K562 (cell line): Measurements from ENCODE around the gene POU2AF3. TPM values are rescaled to one million over a fixed set of nuclear protein-coding genes. Genes with fewer than 3 reads are reported as not detected.

Experiments used
- microRNA-seq: library from miRNA; unstranded; fragments of <30 nt; microRNA quantifications from one replicate; pipeline ENCODE4, GENCODE V29; 2018; ENCODE audit warnings: borderline microRNAs expressed
- polyA plus RNA-seq, 8 experiments: library from polyadenylated mRNA; depleted of rRNA in 4 of 8; stranded (reverse) in 5 of 8; unstranded in 3 of 8; fragments of >200 nt; fragmentation: Nextera tagmentation in 2 of 8; fragmentation: Illumina TruSeq in 1 of 8; extraction: Ambion mirVana in 2 of 8; extraction: Trizol in 1 of 8; gene quantifications; 2 replicates each; pipeline versions ENCODE4 v1.2.1 to v1.2.3, GENCODE V29; 2011 to 2014; ENCODE audit warnings: inconsistent platforms in 1 of 8, missing spikeins in 1 of 8
- small RNA-seq: library from RNA; depleted of rRNA; stranded (forward); fragments of <200 nt; gene quantifications from one replicate; pipeline ENCODE3, GENCODE V24; 2014
- total RNA-seq, 7 experiments: library from RNA; depleted of rRNA in 6 of 7; stranded (reverse); fragments of >200 nt in 6 of 7; fragmentation: Illumina TruSeq in 2 of 7; extraction: Trizol in 2 of 7; gene quantifications; 2 replicates each; pipeline versions ENCODE4 v1.2.1 to v1.2.3, GENCODE V29; 2011 to 2021; ENCODE audit warnings: low replicate concordance in 1 of 7

The POU2AF3 gene
- total and polyA plus RNA-seq, 9 of the 15 experiments (the other 6 are each of a cell fraction or from before 2014, with no cell fraction given) = not detected

Small RNA genes within 50 kb of the gene (microRNA-seq; reads per million reads assigned to microRNA genes)
- gene MIR4491 = not detected

Small RNA genes within 50 kb of the gene (small RNA-seq; reads per million reads assigned to genes)
- gene MIR4491 = not detected

Other genes with a start within 250 kb of the POU2AF3 start
- gene POU2AF2, start 52.8 kb upstream of the POU2AF3 start, total RNA-seq (2014; rRNA removed) = not detected in 2 replicates
- gene POU2AF2, start 52.8 kb upstream of the POU2AF3 start, total RNA-seq (2014; rRNA removed; fragmentation: Illumina TruSeq; extraction: Trizol) = not detected in 2 replicates
- not detected in 2 replicates for gene POU2AF2, start 52.8 kb upstream of the POU2AF3 start, total RNA-seq (2015; rRNA removed; fragmentation: Illumina TruSeq; extraction: Trizol)
- not detected in 2 replicates for gene POU2AF2, start 52.8 kb upstream of the POU2AF3 start, total RNA-seq (2021)
- not detected in 2 replicates for gene POU2AF2, start 52.8 kb upstream of the POU2AF3 start, polyA plus RNA-seq (2011; rRNA removed)
- not detected in 2 replicates for gene POU2AF2, start 52.8 kb upstream of the POU2AF3 start, polyA plus RNA-seq (2014; fragmentation: Illumina TruSeq; extraction: Trizol)
- not detected for gene POU2AF2, start 52.8 kb upstream of the POU2AF3 start, polyA plus RNA-seq (2014; fragmentation: Nextera tagmentation; extraction: Ambion mirVana)
- gene POU2AF2, start 52.8 kb upstream of the POU2AF3 start, polyA plus RNA-seq (2014; rRNA removed) = not detected in 2 replicates
- gene POU2AF1, start 80.7 kb downstream of the POU2AF3 start, total RNA-seq (2014; rRNA removed) = not detected in 2 replicates
- gene POU2AF1, start 80.7 kb downstream of the POU2AF3 start, total RNA-seq (2014; rRNA removed; fragmentation: Illumina TruSeq; extraction: Trizol) = not detected in 2 replicates
- not detected in 2 replicates for gene POU2AF1, start 80.7 kb downstream of the POU2AF3 start, total RNA-seq (2015; rRNA removed; fragmentation: Illumina TruSeq; extraction: Trizol)
- gene POU2AF1, start 80.7 kb downstream of the POU2AF3 start, total RNA-seq (2021) = 0.09 and 0.16 TPM in 2 replicates
- not detected in 2 replicates for gene POU2AF1, start 80.7 kb downstream of the POU2AF3 start, polyA plus RNA-seq (2011; rRNA removed)
- not detected in 2 replicates for gene POU2AF1, start 80.7 kb downstream of the POU2AF3 start, polyA plus RNA-seq (2014; fragmentation: Illumina TruSeq; extraction: Trizol)
- gene POU2AF1, start 80.7 kb downstream of the POU2AF3 start, polyA plus RNA-seq (2014; fragmentation: Nextera tagmentation; extraction: Ambion mirVana) = not detected
- gene POU2AF1, start 80.7 kb downstream of the POU2AF3 start, polyA plus RNA-seq (2014; rRNA removed) = not detected in 2 replicates
- gene BTG4, start 213.8 kb downstream of the POU2AF3 start, total RNA-seq (2014; rRNA removed) = not detected in 2 replicates
- gene BTG4, start 213.8 kb downstream of the POU2AF3 start, total RNA-seq (2014; rRNA removed; fragmentation: Illumina TruSeq; extraction: Trizol) = not detected in 2 replicates
- not detected in 2 replicates for gene BTG4, start 213.8 kb downstream of the POU2AF3 start, total RNA-seq (2015; rRNA removed; fragmentation: Illumina TruSeq; extraction: Trizol)
- not detected in 2 replicates for gene BTG4, start 213.8 kb downstream of the POU2AF3 start, total RNA-seq (2021)
- gene BTG4, start 213.8 kb downstream of the POU2AF3 start, polyA plus RNA-seq (2011; rRNA removed) = not detected in 2 replicates
- not detected in 2 replicates for gene BTG4, start 213.8 kb downstream of the POU2AF3 start, polyA plus RNA-seq (2014; fragmentation: Illumina TruSeq; extraction: Trizol)
- not detected for gene BTG4, start 213.8 kb downstream of the POU2AF3 start, polyA plus RNA-seq (2014; fragmentation: Nextera tagmentation; extraction: Ambion mirVana)
- not detected in 2 replicates for gene BTG4, start 213.8 kb downstream of the POU2AF3 start, polyA plus RNA-seq (2014; rRNA removed)
- gene HOATZ, start 216.2 kb downstream of the POU2AF3 start, total RNA-seq (2014; rRNA removed) = not detected in 2 replicates
- not detected in 2 replicates for gene HOATZ, start 216.2 kb downstream of the POU2AF3 start, total RNA-seq (2014; rRNA removed; fragmentation: Illumina TruSeq; extraction: Trizol)
- not detected in 2 replicates for gene HOATZ, start 216.2 kb downstream of the POU2AF3 start, total RNA-seq (2015; rRNA removed; fragmentation: Illumina TruSeq; extraction: Trizol)
- gene HOATZ, start 216.2 kb downstream of the POU2AF3 start, total RNA-seq (2021) = not detected in 2 replicates
- not detected in 2 replicates for gene HOATZ, start 216.2 kb downstream of the POU2AF3 start, polyA plus RNA-seq (2011; rRNA removed)
- not detected in 2 replicates for gene HOATZ, start 216.2 kb downstream of the POU2AF3 start, polyA plus RNA-seq (2014; fragmentation: Illumina TruSeq; extraction: Trizol)
- gene HOATZ, start 216.2 kb downstream of the POU2AF3 start, polyA plus RNA-seq (2014; fragmentation: Nextera tagmentation; extraction: Ambion mirVana) = not detected
- not detected in 2 replicates for gene HOATZ, start 216.2 kb downstream of the POU2AF3 start, polyA plus RNA-seq (2014; rRNA removed)
- gene LAYN, start 242.2 kb downstream of the POU2AF3 start, total RNA-seq (2014; rRNA removed) = not detected in 2 replicates
- not detected in 2 replicates for gene LAYN, start 242.2 kb downstream of the POU2AF3 start, total RNA-seq (2014; rRNA removed; fragmentation: Illumina TruSeq; extraction: Trizol)
- gene LAYN, start 242.2 kb downstream of the POU2AF3 start, total RNA-seq (2015; rRNA removed; fragmentation: Illumina TruSeq; extraction: Trizol) = not detected in 2 replicates
- gene LAYN, start 242.2 kb downstream of the POU2AF3 start, total RNA-seq (2021) = not detected in 2 replicates
- not detected in 2 replicates for gene LAYN, start 242.2 kb downstream of the POU2AF3 start, polyA plus RNA-seq (2011; rRNA removed)
- gene LAYN, start 242.2 kb downstream of the POU2AF3 start, polyA plus RNA-seq (2014; fragmentation: Illumina TruSeq; extraction: Trizol) = not detected in 2 replicates
- not detected for gene LAYN, start 242.2 kb downstream of the POU2AF3 start, polyA plus RNA-seq (2014; fragmentation: Nextera tagmentation; extraction: Ambion mirVana)
- not detected in 2 replicates for gene LAYN, start 242.2 kb downstream of the POU2AF3 start, polyA plus RNA-seq (2014; rRNA removed)